GM18861 (cell line): ENCODE data around the gene STPG1.
"Not testable (repeated sequence)": the region's sequence is repeated elsewhere in the genome, so short reads cannot be mapped to it uniquely, and the experiment has no call there.

Experiments
- ATAC-seq: cut with Tn5 transposase; IDR thresholded peaks from one replicate; pipeline ENCODE4 v1.9.1; 2021; ENCODE audit not compliant: unreplicated experiment

STPG1 gene

GRCh38 chr1:24413350-24414163, at the start of gene STPG1:
TSS of gene STPG1 (minus strand) at chr1:24413782. CDS start at chr1:24401388, 12,394 bp downstream.
- ATAC-seq = no peak

- ATAC-seq = not testable (repeated sequence)
Measured at GRCh38 chr1:24462128-24462527, 48.5 kb upstream of the STPG1 start.

- no peak for ATAC-seq
Measured at GRCh38 chr1:24459551-24460266, 46.1 kb upstream of the STPG1 start.

GRCh38 chr1:24457866-24458265, 44.3 kb upstream of the STPG1 start:
- ATAC-seq = no peak

- no peak for ATAC-seq
Measured at GRCh38 chr1:24455272-24455671, 41.7 kb upstream of the STPG1 start.

GRCh38 chr1:24454673-24455072, 41.1 kb upstream of the STPG1 start:
- no peak for ATAC-seq

- no peak for ATAC-seq
Measured at GRCh38 chr1:24452922-24453485, 39.4 kb upstream of the STPG1 start.

GRCh38 chr1:24451746-24452145, 38.2 kb upstream of the STPG1 start:
- no peak for ATAC-seq

GRCh38 chr1:24450857-24451397, 37.3 kb upstream of the STPG1 start:
- no peak for ATAC-seq

GRCh38 chr1:24450316-24450715, 36.7 kb upstream of the STPG1 start:
- no peak for ATAC-seq

- ATAC-seq = not testable (repeated sequence)
Measured at GRCh38 chr1:24446446-24446845, 32.9 kb upstream of the STPG1 start.

GRCh38 chr1:24443241-24443656, 29.7 kb upstream of the STPG1 start:
- no peak for ATAC-seq

GRCh38 chr1:24442764-24443163, 29.2 kb upstream of the STPG1 start:
- no peak for ATAC-seq

GRCh38 chr1:24441996-24442668, 28.6 kb upstream of the STPG1 start:
- no peak for ATAC-seq

GRCh38 chr1:24441480-24441879, 27.9 kb upstream of the STPG1 start:
- no peak for ATAC-seq

GRCh38 chr1:24440436-24440835, 26.9 kb upstream of the STPG1 start:
- ATAC-seq = no peak

- ATAC-seq = no peak
Measured at GRCh38 chr1:24438423-24438901, 24.9 kb upstream of the STPG1 start.

- no peak for ATAC-seq
Measured at GRCh38 chr1:24437631-24438396, 24.2 kb upstream of the STPG1 start.

GRCh38 chr1:24435782-24436365, 22.3 kb upstream of the STPG1 start:
- no peak for ATAC-seq

GRCh38 chr1:24427545-24427862, 13.9 kb upstream of the STPG1 start:
- ATAC-seq = no peak
